ENCODE results near the gene TNIK.
"Not testable (repeated sequence)": the region's sequence is repeated elsewhere in the genome, so short reads cannot be mapped to it uniquely, and the experiment has no call there.

The TNIK gene

DNA sequence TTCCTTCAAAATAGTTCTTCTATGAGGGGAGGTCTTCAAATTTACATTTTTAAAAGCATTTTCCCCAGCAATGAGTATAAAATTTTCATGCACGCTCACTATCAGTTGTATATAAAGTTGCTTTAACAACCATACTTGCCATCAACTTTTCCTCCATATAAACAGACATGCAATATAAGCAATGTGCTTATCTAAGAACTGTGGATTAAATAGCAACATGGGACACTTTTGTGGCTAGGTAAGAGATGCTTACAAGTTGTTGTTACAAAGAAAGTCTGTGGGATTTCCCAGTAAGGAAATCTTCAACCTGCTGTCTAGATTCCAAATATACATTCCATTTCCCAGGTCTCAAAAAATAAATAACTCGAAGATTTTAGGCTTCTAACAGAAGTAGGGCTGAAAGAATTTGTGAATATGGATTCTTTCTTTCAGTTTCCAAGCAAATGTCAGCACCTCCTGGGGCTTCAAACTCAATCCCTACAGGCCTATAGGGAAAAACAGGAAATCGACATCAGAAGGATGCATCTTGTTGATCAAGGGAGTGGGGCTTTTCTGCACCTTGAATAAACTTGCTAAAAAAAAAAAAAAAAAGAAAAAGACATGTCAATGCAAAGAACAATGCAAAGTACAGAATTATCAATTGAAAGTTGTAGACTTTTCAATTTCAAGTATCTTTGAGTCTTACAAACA is 16.1 kb downstream of the TNIK start:
- DNase-seq: no peak

DNA sequence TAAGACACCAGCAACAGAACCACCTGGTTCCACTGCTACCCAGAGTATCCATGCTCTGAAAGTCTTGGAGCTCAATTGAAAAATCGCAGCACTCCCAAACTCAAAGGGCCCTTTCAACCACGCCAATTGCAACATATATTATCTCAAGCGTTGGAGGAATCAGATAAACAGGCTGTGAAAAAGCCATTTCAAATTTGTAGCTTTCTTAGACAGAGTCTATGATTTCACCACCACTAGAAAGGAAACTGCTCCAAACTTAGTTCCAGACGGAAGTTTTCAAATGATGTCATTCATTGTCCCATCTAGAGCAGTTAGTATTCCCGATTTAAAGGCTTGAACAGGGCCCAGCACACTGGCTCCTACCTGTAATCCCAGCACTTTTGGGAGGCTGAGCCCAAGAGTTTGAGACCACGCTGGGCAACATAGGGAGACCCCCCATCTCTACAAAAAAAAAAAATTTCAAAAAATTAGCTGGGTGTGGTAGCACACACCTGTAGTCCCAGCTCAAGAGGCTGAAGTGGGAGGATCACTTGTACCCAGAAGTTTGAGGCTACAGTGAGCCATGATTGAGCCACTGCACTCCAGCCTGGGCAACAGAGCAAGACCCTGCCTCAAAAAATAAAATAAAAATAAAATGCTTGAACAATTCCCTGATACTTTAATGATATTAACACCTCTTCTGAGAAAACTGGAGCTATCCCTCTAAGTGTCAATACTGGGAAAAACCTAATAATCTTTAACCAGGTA is 16.8 kb downstream of the TNIK start:
- DNase-seq: no peak

DNA sequence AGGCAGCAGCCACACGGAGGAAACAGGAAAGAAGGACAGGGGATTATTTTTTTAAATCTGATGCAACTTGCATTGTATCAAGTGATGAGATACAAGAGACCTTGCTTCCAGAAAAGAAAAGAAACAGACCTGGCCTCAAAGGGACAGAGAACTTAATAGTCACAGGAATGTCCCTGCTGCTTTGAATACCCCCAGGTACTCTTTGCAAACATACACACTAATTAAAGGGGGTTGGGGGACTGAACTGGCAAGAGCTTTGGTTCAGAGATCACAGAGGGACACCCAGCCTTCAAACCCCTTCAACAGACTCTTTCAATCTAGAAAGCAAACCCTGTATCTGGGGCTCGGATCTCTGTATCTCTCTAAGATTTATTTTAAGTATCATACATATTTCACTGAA is 18.0 kb downstream of the TNIK start:
- no peak for DNase-seq

DNA sequence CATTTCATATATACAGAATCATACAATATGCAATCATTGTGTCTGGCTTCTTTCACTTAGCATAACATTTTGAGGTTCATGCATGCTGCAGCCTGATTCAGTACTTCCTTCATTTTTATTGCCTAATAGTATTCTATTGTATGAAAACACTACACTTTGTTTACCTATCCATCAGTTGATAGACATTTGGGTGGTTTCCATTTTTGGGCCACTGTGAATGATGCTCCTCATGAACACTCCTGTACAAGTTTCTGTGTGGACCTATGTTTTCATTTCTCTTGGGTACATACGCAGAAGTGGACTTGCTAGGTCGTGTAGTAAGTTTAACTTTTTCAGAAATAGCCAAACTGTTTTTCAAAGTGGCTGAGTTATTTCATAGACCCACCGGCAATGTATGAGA is 18.8 kb downstream of the TNIK start:
- DNase-seq: no peak

DNA sequence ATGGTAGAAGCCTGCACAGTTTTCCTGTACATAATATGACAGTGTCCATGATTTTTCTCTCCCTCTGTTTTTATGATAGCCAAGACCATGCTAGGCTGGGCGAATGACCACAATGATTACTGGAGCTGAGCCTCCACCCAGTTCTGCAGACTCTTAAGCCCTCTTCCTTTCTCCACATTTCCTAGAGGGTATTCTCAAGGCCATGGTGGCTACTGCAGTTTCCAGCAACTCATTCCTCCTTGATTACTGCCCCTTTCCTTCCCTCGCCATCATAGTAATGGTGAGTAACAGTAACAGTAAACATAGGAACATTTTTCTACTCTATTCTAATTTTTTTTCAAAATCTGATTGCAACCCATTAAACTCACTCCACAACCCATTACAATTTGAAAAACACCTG is 20.2 kb downstream of the TNIK start:
- DNase-seq: no peak

DNA sequence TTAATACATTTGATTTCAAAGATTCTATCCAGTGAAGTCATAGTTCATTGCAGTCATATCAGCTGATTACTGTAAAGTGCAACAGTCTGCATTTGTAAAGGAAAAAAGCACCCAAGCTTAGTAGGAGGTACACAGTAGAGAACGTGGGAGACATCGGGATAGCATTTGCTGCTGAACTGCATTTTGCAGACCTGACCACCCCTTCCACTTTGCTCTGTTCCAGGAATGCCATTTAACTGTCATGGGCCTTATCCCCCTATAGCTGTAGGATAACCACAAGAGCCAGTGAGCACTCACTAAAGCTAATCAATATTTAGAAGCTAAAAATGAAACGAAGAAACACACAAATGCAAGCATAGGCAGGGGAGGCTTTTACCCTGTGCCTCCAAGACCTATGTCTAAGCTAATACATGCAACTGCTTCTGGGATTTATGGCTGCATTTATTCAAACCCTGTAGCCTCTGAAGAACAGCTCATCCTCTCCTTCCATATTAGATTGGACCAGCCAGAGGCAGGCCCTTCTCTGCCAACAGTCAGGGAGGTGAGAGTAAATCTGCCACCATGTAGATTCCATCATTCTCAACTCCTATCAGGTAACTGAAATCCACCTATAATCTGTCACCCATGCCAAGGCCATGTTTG is 23.0 kb downstream of the TNIK start:
- DNase-seq: no peak

DNA sequence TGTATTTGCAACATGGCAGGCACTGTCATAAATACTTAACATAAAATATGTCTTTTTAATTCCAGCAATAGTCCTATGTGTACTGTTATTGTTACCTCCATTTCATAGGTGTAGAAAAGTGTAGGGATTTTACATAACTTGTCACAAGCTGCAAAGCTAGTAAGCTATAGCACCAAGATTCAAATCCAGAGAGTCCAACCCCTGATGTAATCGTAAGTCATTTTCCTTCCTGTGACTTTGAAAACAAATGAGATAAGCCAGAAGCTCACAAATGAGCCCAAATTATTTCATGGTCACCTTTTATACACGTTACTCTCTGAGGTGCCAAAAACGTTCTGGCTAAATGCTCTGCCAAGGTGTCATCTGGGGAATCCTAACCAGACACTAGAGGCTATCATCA is 23.8 kb downstream of the TNIK start:
- no peak for DNase-seq

DNA sequence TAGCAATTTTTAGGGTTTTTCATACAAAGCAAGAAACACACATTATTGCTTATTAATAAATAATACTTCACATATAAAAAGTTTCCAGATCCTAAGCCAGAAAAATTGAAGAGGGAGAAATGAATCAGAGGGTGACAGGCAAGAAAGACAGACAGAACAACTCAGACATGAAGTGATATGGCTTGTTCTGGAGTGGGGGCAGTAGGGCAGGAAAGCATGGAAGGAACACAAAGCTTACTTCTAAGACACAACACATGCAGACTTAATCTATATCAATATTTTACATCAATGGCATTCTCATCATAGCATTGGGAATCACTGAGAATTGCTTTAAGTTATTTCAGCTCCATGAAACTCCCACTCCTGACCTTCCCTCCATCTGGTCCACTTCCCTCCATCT is 24.4 kb downstream of the TNIK start:
- DNase-seq: no peak

DNA sequence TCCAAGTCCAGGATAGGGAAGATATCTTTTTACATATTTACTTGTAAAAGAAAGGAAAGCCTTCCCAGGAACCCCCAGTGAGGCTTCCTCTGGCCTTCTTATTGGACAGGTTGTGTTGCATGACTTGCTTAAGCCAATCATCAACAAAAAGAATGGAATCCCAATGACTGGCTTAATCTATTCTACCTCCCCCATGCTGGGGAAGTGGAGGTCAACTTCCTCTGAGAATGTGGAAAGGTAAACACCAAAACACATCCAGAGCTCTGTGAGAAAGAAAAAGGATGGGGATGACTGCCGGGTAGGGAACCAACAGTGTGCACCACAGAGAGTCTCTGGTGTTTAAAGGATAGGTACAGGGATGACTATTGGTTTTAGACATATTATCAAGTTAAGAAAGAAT is 25.1 kb downstream of the TNIK start:
- DNase-seq: no peak

DNA sequence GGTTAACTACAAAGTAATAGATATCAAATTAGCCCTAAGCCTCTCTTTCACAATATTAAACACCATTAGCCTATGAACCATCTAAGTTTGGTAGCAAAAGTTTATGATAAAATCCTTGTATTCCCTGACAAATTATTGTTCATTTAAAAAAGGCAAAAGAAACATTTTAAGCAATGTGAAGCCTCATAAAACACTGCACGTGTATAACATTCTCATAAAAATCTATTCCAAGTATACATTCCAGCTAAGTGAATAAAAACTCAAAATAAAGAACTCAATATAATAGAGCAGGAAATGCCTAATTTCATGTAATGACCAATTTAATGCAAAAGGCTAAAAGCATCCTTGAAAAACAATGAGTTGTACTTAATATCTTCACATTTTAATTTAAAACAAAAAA is 27.7 kb downstream of the TNIK start:
- no peak for DNase-seq

DNA sequence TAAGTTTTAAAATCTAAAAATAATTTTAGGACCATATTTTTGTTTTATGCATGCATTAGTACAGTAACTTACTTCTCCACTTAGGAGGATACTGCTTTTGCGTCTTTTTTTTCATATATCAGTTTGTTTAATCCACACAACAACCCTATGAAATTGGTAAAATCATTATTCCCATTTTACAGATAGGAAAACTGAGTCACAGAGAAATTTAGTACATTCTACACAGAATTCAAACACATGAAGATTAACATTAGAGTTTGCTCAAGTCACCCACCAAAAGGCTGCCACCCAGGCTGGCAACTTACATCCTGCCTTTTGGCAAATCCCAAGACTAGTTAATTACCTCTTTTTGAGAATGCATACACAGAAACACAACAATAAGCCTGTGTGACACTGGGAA is 28.7 kb downstream of the TNIK start:
- DNase-seq: no peak

DNA sequence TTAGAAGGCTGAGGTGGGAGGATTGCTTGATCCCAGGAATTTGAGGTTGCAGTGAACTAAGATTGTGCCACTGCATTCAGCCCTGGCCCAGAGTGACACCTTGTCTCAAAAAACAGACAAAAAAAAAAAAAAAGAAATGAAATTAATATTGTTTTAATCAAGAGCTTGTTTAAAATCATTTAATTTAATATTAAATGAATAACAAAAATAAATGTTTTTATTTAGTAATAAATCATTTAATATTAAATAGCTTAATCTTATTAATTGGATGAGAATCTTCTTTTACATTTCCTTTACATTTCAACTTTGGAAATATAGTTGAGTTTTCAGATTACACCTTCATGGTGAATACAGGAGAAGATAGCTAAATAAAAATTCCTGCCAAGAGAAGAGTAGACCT is 29.7 kb downstream of the TNIK start:
- no peak for DNase-seq

DNA sequence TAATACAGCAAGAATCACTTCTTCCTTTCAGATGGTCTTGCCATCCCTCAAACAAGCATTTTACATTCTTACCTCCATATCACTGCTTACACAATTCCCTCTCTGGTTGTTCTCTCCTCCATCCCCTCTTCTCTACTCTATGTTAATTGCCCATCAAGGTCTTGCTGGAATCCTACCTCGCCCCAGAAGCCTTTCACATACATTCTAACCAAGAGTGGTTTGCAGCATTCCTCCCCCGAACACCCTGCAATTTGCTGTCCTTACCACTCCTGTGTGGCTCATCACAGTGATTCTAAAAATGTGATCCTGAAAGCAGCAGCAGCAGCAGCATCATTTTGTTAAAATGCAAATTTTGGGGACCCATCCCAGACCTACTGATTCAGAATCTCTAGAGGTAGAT is 30.6 kb downstream of the TNIK start:
- DNase-seq: no peak

DNA sequence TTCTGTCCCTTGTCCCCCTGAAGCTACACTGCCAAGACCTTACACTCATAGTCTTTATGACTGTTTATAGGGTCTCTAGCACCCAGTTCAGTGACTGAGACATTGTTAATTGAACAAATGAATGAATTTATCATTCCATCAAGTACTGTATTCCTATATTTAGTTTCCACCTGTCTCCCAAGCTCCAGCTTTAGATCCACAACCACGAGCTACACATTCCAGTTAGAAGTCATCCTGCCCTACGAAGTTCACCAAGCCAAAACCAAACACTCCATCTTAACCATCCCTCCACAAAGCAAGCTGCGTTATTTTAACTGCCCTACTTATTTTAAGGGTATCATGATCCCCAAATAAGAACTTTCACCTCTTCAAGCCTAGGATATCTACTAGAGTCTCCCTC is 31.3 kb downstream of the TNIK start:
- DNase-seq: no peak

DNA sequence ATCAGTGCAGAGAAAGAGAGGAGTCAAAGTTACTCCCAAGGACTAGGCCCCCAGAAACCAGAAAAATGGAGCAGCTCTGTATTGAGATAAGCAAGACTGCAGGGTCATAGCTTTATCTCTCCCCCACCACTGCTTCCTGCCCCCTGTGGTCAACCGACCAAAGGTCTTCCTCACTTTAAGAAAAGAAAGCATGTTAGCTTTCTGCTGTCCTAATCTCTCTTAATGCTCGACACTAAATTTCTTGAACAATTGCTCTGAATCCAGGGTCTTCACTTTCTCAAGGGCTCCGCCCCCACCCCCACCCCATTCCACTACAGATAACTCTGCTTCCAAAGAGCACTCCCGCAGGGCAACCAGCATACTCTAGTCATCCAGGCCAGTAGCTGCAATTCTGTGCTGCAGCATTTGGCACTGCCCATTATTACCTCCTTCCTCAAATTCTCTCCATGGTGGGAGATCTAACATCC is 31.9 kb downstream of the TNIK start:
- DNase-seq: no peak

DNA sequence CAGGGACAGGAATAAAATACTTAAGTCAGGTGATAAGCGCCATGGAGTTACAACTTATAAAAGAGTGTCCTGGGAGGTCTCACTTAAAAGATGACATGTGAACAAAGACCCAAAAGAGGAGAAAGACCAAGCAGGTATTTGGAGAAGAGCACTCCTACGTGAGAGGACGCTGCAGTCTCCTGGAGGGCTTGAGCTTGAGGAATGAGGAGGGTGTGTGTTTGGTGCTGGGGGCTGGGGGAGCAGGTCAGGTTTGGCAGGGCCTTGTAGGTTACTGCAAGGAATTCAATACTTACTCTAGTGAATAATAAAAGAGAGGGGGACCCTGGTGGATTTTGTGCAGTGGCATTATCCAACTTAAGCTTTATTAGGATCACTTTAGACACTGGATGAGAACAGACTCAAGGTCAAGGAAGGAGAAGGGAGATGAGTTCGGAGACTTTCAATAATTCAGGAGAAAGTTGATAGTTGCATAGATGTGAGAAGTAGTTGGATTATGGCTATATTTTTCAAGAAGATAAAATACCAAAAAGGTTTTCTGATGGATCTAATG is 32.4 kb downstream of the TNIK start:
- no peak for DNase-seq

DNA sequence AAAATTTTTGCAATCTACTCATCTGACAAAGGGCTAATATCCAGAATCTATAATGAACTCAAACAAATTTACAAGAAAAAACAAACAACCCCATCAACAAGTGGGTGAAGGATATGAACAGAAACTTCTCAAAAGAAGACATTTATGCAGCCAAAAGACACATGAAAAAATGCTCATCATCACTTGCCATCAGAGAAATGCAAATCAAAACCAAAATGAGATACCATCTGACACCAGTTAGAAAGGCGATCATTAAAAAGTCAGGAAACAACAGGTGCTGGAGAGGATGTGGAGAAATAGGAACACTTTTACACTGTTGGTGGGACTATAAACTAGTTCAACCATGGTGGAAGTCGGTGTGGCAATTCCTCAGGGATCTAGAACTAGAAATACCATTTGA is 36.1 kb downstream of the TNIK start:
- not testable (repeated sequence) for DNase-seq

DNA sequence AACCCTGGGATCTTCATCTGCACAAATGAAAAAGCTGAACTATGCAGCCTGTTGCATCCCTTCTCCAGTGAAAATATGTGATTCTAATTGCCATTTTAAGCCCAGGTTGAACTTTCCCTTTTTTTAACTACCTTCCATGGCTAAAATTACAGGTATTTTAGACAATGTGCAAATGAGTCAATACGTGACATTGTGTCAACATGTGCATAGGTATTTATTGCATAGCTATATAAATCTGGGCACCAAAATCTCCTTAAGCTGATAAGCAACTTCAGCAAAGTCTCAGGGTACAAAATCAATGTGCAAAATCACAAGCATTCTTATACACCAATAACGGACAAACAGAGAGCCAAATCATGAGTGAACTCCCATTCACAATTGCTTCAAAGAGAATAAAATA is 37.4 kb downstream of the TNIK start:
- not testable (repeated sequence) for DNase-seq

DNA sequence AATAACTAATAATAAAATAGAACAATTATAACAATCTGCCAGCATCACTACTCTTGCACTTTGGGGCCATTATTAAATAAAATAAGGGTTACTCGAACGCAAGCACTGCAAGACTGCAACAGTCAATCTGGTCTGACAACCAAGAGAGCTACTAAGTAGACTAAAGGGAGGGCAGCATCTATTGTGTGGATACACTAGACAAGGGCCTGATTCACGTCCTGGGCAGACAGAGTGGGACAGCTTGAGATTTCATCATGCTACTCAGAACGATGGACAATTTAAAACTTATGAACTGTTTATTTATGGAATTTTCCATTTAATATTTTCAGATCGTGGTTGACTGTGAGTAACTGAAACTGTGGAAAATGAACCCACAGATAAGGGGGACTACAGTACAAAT is 39.5 kb downstream of the TNIK start:
- no peak for DNase-seq

DNA sequence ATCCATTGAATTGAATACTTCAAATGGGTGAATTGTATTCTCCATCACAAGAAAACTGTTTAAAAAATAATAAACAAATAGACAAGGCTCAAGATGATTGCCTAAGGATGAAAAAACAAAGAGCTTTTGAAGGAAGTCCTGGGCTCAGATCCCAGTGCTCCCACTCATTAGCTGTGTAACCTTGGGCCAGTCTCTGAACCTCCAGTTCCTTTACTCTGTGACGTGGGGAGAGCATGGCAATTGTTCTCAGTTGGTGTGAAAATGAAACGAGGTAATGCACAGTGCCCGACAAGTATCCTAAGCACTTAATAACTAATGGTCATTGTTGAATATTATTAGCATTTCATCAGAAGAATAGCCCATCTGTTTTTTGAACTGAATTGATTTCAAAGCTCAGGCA is 40.7 kb downstream of the TNIK start:
- DNase-seq: no peak

DNA sequence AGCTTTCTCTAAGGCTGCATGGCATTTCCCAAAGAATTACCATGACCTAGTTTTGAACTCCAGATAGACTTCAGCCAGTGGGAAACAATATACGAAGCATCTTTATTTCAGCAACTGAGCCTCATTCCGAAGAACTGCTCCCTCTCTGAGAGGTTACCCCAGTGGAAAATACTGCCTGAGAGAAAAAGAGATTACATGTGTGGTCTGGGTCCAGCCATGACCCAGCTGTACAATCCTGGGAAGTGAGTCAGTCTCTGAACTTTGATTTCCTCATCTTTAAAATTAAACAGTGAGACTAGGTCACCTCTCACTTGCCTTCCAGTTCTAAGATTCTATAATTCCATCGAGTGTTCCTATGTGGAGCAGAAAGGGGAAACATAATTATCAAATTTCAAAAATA is 42.4 kb downstream of the TNIK start:
- DNase-seq: no peak

DNA sequence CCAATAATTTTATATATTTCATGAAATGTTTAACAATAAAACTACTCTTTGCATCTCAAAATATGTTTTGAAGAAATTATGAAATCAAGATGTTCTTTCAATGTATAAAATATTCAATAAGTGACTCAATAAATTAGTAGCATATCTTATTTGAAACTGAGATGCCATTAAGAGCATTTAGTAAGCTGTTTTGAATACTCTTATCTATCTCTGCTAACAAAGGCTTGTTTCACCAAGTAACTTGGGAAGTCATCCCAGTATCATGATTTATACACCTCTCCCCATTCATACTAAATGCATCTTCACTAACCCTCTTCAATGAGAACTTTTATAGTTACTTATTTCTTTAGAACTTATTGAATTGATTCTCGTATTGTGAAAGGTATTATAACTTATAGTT is 43.1 kb downstream of the TNIK start:
- no peak for DNase-seq

DNA sequence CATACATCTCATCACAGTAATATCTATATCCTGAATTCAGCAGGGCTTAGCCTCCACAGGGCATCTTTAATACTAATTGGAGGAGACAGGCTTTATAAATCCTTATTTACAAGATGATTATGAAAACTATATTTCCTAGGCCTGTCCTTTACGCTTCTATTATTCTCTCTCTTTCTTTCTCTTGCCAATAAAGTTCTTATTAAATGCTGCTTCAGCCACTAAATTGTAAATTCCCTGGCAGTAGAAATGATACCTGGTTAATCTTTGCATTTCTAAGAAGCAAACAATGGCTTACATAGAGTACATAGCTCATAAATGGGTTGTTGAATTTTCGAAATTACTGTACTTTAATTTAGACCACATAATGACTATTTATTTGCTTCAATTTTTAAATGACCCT is 43.5 kb downstream of the TNIK start:
- DNase-seq: no peak

DNA sequence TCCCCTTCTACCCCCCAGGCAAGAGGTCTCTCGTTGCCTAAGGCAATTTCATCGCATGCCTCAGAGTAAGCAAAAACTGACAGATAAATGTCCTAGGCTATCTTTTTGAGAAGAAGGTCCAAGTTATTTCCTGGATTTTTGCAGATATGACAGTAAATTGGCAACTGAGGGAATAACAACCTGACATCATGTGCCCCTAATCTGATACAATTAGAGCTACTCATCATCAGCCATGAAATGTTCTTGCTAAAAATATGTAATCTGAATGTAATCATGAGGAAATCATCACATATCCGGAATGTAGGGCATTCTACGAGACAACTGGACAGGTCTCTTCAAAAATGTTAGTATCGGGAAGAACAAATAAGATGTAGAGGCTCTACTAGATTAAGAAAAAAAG is 44.1 kb downstream of the TNIK start:
- no peak for DNase-seq

Data from NCI-H1105 treated with DMSO at 0.1 percent for 48 hours (cell line).